Psoas muscle (tissue), 8 donors: ENCODE measurements around the gene TBC1D1. TPM values are rescaled to one million over a fixed set of nuclear protein-coding genes. Genes with fewer than 3 reads are reported as not detected.

ENCODE experiments used
- ATAC-seq, 4 donors: fragments of 200-7000 bp; cut with Tn5 transposase; one replicate each; pipeline ENCODE4 v1.9.1; 2020; ENCODE audit warnings: moderate library complexity in 3 of 4, mild to moderate bottlenecking in 2 of 4
- DNase-seq, 2 donors: peaks; one replicate each; pipeline ENCODE4 v3.0.0-alpha.2; 2020
- H3K27ac ChIP-seq: fragments of 200-600 bp; one replicate; pipeline ENCODE4 v1.8.0; 2022
- H3K27me3 ChIP-seq, 3 donors: fragments of 200-600 bp in 1 of 3; one replicate each; pipeline versions ENCODE4 v1.6.1 to v1.8.0; 2013 to 2022; ENCODE audit warnings: low read length in 2 of 3, mild to moderate bottlenecking in 2 of 3, moderate library complexity in 1 of 3; ENCODE audit not compliant: insufficient read depth in 3 of 3
- H3K36me3 ChIP-seq, 2 donors: fragments of 200-600 bp in 1 of 2; one replicate each; pipeline versions ENCODE4 v1.6.1 to v1.8.0; 2013 to 2022; ENCODE audit warnings: low read depth in 1 of 2, mild to moderate bottlenecking in 1 of 2, moderate library complexity in 1 of 2; ENCODE audit not compliant: insufficient read depth in 1 of 2
- H3K4me1 ChIP-seq: fragments of 200-600 bp; one replicate; pipeline ENCODE4 v1.8.0; 2022
- H3K4me3 ChIP-seq: fragments of 200-600 bp; one replicate; pipeline ENCODE4 v1.8.0; 2022; ENCODE audit warnings: mild to moderate bottlenecking
- H3K9me3 ChIP-seq: fragments of 200-600 bp; one replicate; pipeline ENCODE4 v1.8.0; 2022
- CTCF ChIP-seq: fragments of 200-600 bp; IDR thresholded peaks from one replicate; pipeline ENCODE4 v1.8.0; 2022; ENCODE audit warnings: antibody characterized with exemption
- WGBS, 3 donors: extraction: QIAGEN DNeasy Blood & Tissue Kit; methylation state at CpG; one replicate each; pipeline versions ENCODE4 v1.1.6 to v1.1.7; 2013; 5-methylcytosine and 5-hydroxymethylcytosine counted together
- intact Hi-C, 2 donors: fragments of 100-400 bp; cut with DNase I; formaldehyde crosslinking; loops; one replicate each; pipeline versions ENCODE4 v1.11.0 to v1.14.2; 2022
- polyA plus RNA-seq, 3 donors: library from polyadenylated mRNA; stranded (reverse); fragments of 200-250 nt; gene quantifications; one replicate each; pipeline ENCODE4 v1.2.3, GENCODE V29; 2013
- total RNA-seq, 4 donors: library from RNA; stranded (reverse); fragmentation: NEBNext Ultra II Directional in 2 of 4; extraction: Animal tissue kit (Norgen Biotek cat#: 25700) in 2 of 4; gene quantifications; one replicate each; pipeline versions ENCODE4 v1.2.1 to v1.2.4, GENCODE V29; 2021 to 2023
- donor health status: healthy with polysubstance abuse.
- donor health status: DM: no; HTN: no; CAD: no; lungs with moderate emphysema.
- donor health status: Bipolar disorder and iron deficiency.
- donor health status: healthy.
- donor health status: DM: yes; HTN: yes; CAD: no.
- donor health status: DM: no; HTN: no; CAD: no.
- donor health status: DM: no; HTN: no; CAD: no.
- donor health status: DM: yes; HTN: yes; CAD: no.

TBC1D1 gene
- total and polyA plus RNA-seq, 7 donors = 18.1 to 130 (median 42.5) TPM

GRCh38 chr4:38114386-38115150, 223.7 kb downstream of the TBC1D1 start:
- Histone ChIP-seq H3K9me3 (no peaks in the 10 kb centered on the region), H3K4me1 (peaks cover 3% of the 10 kb centered on the region), H3K36me3 (peaks cover 2 to 46% of the 10 kb centered on the region in 2 donors), H3K27me3 (no peaks in the 10 kb centered on the region), H3K27ac (no peak overlapping the region), H3K4me3 (no peak overlapping the region)
- peak in 1 of 4 donors; percentile 31 for ATAC-seq
- intact Hi-C loops = no loop called here
- WGBS, 3 donors = 45 to 56% (median 56%) methylated on average over 6 of the region's 6 CpGs
- DNase-seq = no peak
- no peak for TF ChIP-seq CTCF

- DNase-seq (no peak), ATAC-seq (no peak)
- WGBS, 3 donors = 96 to 98% (median 96%) methylated on average over 5 of the region's 5 CpGs
- Histone ChIP-seq H3K9me3 (no peaks in the 10 kb centered on the region), H3K27ac (no peak overlapping the region), H3K27me3 (no peaks in the 10 kb centered on the region), H3K36me3 (peaks cover 2 to 55% of the 10 kb centered on the region in 2 donors), H3K4me1 (peaks cover 3% of the 10 kb centered on the region), H3K4me3 (no peak overlapping the region)
- intact Hi-C loops = no loop called here
- no peak for TF ChIP-seq CTCF
These were observed 224.7 kb downstream of the TBC1D1 start for GRCh38 chr4:38115601-38116000.

GRCh38 chr4:38117591-38117990, 226.7 kb downstream of the TBC1D1 start:
- H3K27ac ChIP-seq = no peak overlapping the region
- peaks cover 3% of the 10 kb centered on the region for H3K4me1 ChIP-seq
- intact Hi-C loops = no loop called here
- H3K36me3 ChIP-seq = peaks cover 2 to 70% of the 10 kb centered on the region in 2 donors
- ATAC-seq (no peak), DNase-seq (no peak)
- H3K27me3 ChIP-seq = no peaks in the 10 kb centered on the region
- H3K9me3 ChIP-seq = no peaks in the 10 kb centered on the region
- 54 to 77% (median 55%) methylated on average over 4 of the region's 4 CpGs for WGBS, 3 donors
- no peak overlapping the region for H3K4me3 ChIP-seq
- no peak for TF ChIP-seq CTCF

- no peak for TF ChIP-seq CTCF
- Histone ChIP-seq H3K27ac (no peak overlapping the region), H3K4me3 (no peak overlapping the region), H3K4me1 (no peaks in the 10 kb centered on the region), H3K27me3 (no peaks in the 10 kb centered on the region), H3K36me3 (peaks cover 2 to 80% of the 10 kb centered on the region in 2 donors), H3K9me3 (no peaks in the 10 kb centered on the region)
- peak in 1 of 4 donors; percentile 47 for ATAC-seq
- no peak for DNase-seq
- WGBS, 3 donors = 51 to 59% (median 55%) methylated on average over 7 of the region's 7 CpGs
- intact Hi-C loops = no loop called here
These were observed 228.9 kb downstream of the TBC1D1 start for GRCh38 chr4:38119668-38120385.
